ENCODE measurements around the gene FRMD4A.
A peak's percentile ranks its signal among the peaks of the same experiment; 100 is the strongest.

The FRMD4A gene

DNA sequence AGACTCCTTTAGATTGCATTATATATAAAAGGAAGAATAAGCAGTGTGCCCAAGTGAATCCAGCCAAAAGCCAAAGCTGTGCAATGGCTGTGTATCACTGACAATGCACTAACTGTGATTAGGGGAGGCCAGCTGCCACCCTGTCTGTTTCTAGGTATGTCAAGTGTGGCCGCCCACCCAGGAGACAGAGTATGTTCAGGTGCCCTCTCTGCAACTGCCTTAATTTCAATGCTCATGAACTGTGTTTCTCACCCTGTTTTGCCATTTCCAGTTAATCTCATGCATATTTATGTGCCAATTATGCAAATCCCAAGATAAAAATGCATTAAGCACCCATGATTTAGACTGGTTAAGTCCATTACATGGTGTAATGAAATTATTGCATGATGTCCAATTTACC lies 159.4 kb downstream of the FRMD4A start:
- no peak overlapping the region for H3K4me3 ChIP-seq (ENCODE audit: low read depth in 1 of 5, low read length in 5 of 5)
- no peaks in the 10 kb centered on the region for H3K9me3 ChIP-seq (ENCODE audit: control insufficient read depth in 5 of 5, low read length in 5 of 5)
- H3K36me3 ChIP-seq (ENCODE audit: control insufficient read depth in 5 of 5, insufficient read depth in 5 of 5, low read length in 5 of 5) = no peaks in the 10 kb centered on the region
- no peak overlapping the region for H3K9ac ChIP-seq (ENCODE audit: low read length in 5 of 5)
- peaks cover 5 to 44% (median 22%) of the 10 kb centered on the region in 5 donors for H3K27me3 ChIP-seq (ENCODE audit: control insufficient read depth in 5 of 5, insufficient read depth in 4 of 5, low read length in 5 of 5)
- H3K4me1 ChIP-seq (ENCODE audit: control insufficient read depth in 5 of 5, insufficient read depth in 5 of 5, low read length in 5 of 5) = peaks cover 3 to 15% (median 13%) of the 10 kb centered on the region in 5 donors
- H3K27ac ChIP-seq (ENCODE audit: low read depth, low read length) = no peak overlapping the region

DNA sequence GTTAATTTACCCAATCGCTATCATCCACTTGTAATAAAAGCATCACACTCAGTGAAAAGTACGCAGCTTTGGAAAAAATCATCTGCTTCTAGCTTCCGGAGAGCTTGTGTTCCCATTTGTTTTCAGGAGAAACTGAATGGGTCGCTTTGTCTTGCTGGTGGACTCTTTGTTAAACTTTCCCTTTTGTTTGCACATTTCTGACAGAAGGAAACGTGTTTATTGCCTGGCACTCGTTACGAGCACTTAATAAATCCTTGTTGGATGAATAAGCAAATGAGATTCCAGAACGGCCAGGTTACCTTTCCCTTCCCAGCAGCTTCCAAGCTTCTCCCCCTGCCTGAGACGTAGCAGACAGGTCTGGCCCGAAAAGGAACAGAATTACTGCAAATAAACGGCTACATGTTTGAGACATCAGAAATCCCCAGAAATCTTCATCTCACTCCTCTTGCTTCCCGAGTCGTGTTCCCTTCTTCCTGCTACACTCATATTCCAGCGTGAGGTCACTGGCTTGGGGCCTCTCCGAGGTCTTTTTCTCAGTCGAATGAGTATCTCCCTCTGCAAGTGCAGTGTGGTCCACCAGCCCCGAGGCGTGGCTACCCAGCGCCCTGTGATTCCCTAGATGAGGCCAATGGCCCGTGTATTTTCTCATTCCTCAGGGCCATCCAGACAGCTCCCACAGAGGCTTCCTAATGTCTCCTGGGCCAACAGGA lies 167.2 kb downstream of the FRMD4A start:
- Histone ChIP-seq H3K36me3 (ENCODE audit: control insufficient read depth in 5 of 5, insufficient read depth in 5 of 5, low read length in 5 of 5) (no peaks in the 10 kb centered on the region), H3K4me1 (ENCODE audit: control insufficient read depth in 5 of 5, insufficient read depth in 5 of 5, low read length in 5 of 5) (no peaks in the 10 kb centered on the region), H3K9me3 (ENCODE audit: control insufficient read depth in 5 of 5, low read length in 5 of 5) (no peaks in the 10 kb centered on the region), H3K27ac (ENCODE audit: low read depth, low read length) (no peak overlapping the region), H3K9ac (ENCODE audit: low read length in 5 of 5) (no peak overlapping the region), H3K4me3 (ENCODE audit: low read depth in 1 of 5, low read length in 5 of 5) (no peak overlapping the region), H3K27me3 (ENCODE audit: control insufficient read depth in 5 of 5, insufficient read depth in 4 of 5, low read length in 5 of 5) (peaks cover 0 to 15% (median 4%) of the 10 kb centered on the region in 5 donors)

DNA sequence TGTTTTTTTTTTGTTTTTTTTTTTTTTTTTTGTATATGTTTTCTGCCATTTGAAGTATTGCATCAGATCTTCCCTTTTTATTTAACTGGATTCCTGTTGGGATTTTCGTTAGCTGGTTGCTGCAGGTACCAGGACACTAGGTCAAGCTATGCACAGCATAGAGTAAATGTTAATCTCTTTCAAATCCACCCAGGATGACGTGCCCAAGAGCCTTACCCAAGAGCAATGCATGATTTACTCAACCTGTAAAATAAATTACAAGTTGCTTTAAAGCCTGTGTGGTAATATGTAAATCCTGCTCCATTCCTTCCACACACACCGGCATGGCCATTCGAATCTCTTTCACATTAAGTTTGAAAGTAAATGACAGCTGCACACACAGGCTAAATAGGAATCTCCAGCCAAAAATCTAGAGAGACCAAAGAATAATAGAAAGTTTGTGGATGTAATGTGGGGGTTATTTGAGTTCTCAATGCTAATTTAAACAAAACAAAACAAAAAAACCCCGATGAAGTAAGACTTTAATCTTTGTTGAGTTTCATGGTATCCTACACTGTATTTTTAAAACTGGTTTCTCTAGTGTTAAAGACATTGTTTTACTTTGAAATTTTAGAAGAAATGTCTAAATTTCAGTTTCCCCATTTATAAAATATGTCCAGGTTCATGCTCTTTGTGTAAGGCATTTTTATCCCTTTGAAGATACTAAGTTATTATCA lies 167.9 kb downstream of the FRMD4A start:
- peaks cover 0 to 14% (median 4%) of the 10 kb centered on the region in 5 donors for H3K27me3 ChIP-seq (ENCODE audit: control insufficient read depth in 5 of 5, insufficient read depth in 4 of 5, low read length in 5 of 5)
- H3K4me1 ChIP-seq (ENCODE audit: control insufficient read depth in 5 of 5, insufficient read depth in 5 of 5, low read length in 5 of 5) = no peaks in the 10 kb centered on the region
- H3K9me3 ChIP-seq (ENCODE audit: control insufficient read depth in 5 of 5, low read length in 5 of 5) = no peaks in the 10 kb centered on the region
- H3K4me3 ChIP-seq (ENCODE audit: low read depth in 1 of 5, low read length in 5 of 5) = no peak overlapping the region
- H3K27ac ChIP-seq (ENCODE audit: low read depth, low read length) = no peak overlapping the region
- no peak overlapping the region for H3K9ac ChIP-seq (ENCODE audit: low read length in 5 of 5)
- no peaks in the 10 kb centered on the region for H3K36me3 ChIP-seq (ENCODE audit: control insufficient read depth in 5 of 5, insufficient read depth in 5 of 5, low read length in 5 of 5)

DNA sequence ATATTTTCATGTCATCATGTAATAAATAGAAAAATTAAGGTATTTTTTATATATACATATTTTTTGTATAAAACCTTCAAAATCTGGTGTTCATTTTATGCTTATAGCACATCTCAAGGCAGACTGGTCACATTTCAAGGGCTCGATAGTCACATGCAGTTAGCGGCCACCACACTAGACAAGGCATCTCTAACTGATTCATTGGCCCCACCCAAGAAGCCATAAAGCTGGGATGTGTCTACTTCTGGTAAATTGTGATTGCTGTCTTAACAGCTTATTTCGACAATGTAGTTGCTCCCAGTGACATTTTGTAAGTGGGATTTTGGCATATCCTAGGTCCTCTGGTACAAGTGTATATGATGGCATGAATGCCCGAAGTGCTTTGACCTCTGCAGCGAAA lies 168.7 kb downstream of the FRMD4A start:
- Histone ChIP-seq H3K9ac (ENCODE audit: low read length in 5 of 5) (no peak overlapping the region), H3K27ac (ENCODE audit: low read depth, low read length) (no peak overlapping the region), H3K4me3 (ENCODE audit: low read depth in 1 of 5, low read length in 5 of 5) (no peak overlapping the region), H3K27me3 (ENCODE audit: control insufficient read depth in 5 of 5, insufficient read depth in 4 of 5, low read length in 5 of 5) (peaks cover 0 to 9% (median 7%) of the 10 kb centered on the region in 5 donors), H3K9me3 (ENCODE audit: control insufficient read depth in 5 of 5, low read length in 5 of 5) (no peaks in the 10 kb centered on the region), H3K4me1 (ENCODE audit: control insufficient read depth in 5 of 5, insufficient read depth in 5 of 5, low read length in 5 of 5) (no peaks in the 10 kb centered on the region), H3K36me3 (ENCODE audit: control insufficient read depth in 5 of 5, insufficient read depth in 5 of 5, low read length in 5 of 5) (no peaks in the 10 kb centered on the region)

DNA sequence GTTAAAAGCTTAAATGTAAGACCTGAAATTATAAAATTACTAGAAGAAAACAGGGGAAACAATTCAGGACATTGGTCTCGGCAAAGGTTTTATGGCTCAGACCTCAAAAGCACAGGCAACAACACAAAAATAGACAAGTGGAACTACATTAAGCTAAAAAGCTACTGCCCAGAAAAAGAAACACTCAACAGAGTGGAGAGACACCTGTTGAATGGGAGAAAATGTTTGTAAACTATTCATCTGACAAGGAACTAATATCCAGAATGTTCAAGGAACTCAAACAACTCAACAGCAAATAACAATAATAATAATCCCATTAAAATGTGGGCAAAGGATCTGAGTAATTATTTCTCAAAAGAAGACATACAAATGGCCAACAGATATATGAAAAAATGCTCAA lies 170.4 kb downstream of the FRMD4A start:
- Histone ChIP-seq H3K4me3 (ENCODE audit: low read depth in 1 of 5, low read length in 5 of 5) (no peak overlapping the region), H3K9ac (ENCODE audit: low read length in 5 of 5) (no peak overlapping the region), H3K9me3 (ENCODE audit: control insufficient read depth in 5 of 5, low read length in 5 of 5) (peaks cover 2 to 12% (median 8%) of the 10 kb centered on the region in 5 donors), H3K4me1 (ENCODE audit: control insufficient read depth in 5 of 5, insufficient read depth in 5 of 5, low read length in 5 of 5) (no peaks in the 10 kb centered on the region), H3K27me3 (ENCODE audit: control insufficient read depth in 5 of 5, insufficient read depth in 4 of 5, low read length in 5 of 5) (peaks cover 0 to 8% (median 6%) of the 10 kb centered on the region in 5 donors), H3K36me3 (ENCODE audit: control insufficient read depth in 5 of 5, insufficient read depth in 5 of 5, low read length in 5 of 5) (no peaks in the 10 kb centered on the region), H3K27ac (ENCODE audit: low read depth, low read length) (no peak overlapping the region)

DNA sequence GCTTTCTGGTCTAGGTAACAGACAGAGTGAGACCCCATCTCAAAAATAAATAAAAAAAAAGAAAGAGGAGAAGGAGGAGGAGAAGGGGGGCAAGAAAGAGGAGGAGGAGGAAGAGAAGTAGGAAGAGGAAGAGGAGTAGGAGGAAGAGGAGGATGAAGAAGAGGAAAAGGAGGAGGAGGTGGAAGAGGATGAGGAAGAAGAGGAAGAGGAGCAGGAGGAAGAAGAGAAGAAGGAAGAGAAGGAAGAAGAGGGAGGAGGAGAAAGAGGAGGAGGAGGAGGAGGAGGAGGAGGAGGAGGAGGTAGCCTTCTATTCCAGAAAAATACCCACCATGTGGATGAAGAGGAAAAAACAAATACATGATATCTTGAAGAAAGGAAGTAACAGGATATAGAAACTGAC lies 172.1 kb downstream of the FRMD4A start:
- no peak overlapping the region for H3K4me3 ChIP-seq (ENCODE audit: low read depth in 1 of 5, low read length in 5 of 5)
- H3K27ac ChIP-seq (ENCODE audit: low read depth, low read length) = no peak overlapping the region
- peaks cover 0 to 6% (median 2%) of the 10 kb centered on the region in 5 donors for H3K27me3 ChIP-seq (ENCODE audit: control insufficient read depth in 5 of 5, insufficient read depth in 4 of 5, low read length in 5 of 5)
- H3K36me3 ChIP-seq (ENCODE audit: control insufficient read depth in 5 of 5, insufficient read depth in 5 of 5, low read length in 5 of 5) = no peaks in the 10 kb centered on the region
- H3K4me1 ChIP-seq (ENCODE audit: control insufficient read depth in 5 of 5, insufficient read depth in 5 of 5, low read length in 5 of 5) = peaks cover 0 to 6% (median 0%) of the 10 kb centered on the region in 5 donors
- H3K9me3 ChIP-seq (ENCODE audit: control insufficient read depth in 5 of 5, low read length in 5 of 5) = peaks cover 5 to 12% (median 10%) of the 10 kb centered on the region in 5 donors
- H3K9ac ChIP-seq (ENCODE audit: low read length in 5 of 5) = no peak overlapping the region

DNA sequence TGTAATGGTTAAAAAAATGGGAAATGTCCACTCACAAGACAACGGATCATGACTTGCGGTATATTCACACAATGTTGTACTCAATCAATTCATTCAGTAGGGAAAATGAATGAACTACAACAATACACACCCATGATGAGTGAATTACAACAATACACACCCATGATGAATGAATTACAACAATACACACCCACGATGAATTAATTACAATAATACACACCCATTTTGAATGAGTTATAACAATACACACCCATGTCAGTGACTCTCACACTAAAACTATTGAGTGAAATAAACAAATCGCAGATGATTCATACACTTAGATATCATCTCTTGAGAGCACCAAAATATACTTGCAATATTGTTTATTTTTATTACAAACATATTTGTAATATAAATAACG lies 174.6 kb downstream of the FRMD4A start:
- H3K36me3 ChIP-seq (ENCODE audit: control insufficient read depth in 5 of 5, insufficient read depth in 5 of 5, low read length in 5 of 5) = no peaks in the 10 kb centered on the region
- peaks cover 0 to 9% (median 0%) of the 10 kb centered on the region in 5 donors for H3K4me1 ChIP-seq (ENCODE audit: control insufficient read depth in 5 of 5, insufficient read depth in 5 of 5, low read length in 5 of 5)
- no peak overlapping the region for H3K27ac ChIP-seq (ENCODE audit: low read depth, low read length)
- no peak overlapping the region for H3K4me3 ChIP-seq (ENCODE audit: low read depth in 1 of 5, low read length in 5 of 5)
- H3K27me3 ChIP-seq (ENCODE audit: control insufficient read depth in 5 of 5, insufficient read depth in 4 of 5, low read length in 5 of 5) = peaks cover 0 to 8% (median 2%) of the 10 kb centered on the region in 5 donors
- H3K9me3 ChIP-seq (ENCODE audit: control insufficient read depth in 5 of 5, low read length in 5 of 5) = peaks cover 5 to 12% (median 10%) of the 10 kb centered on the region in 5 donors
- H3K9ac ChIP-seq (ENCODE audit: low read length in 5 of 5) = no peak overlapping the region

DNA sequence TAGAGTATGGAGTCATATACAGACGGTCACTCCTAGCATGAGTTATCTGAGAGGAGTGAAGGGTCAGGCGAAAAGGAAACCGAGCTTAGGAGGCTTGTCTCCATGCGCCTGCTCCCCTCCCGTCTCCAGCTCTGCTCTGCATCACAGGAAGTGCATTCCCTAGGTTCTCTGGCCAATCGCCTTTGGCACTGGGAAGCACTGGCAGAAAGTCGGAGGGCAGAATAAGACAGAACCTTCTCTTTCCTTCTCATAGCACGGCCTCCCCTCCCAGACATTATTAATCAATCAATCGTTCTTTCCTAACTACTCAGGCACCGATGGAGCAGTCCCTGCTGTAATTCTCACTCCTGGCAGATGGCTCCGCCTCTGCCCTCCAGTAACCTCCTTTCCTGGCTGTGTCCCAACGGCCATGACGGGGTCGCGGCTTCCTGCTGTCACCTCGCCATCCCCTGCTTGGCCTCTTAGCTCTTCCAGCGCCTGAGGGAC lies 177.1 kb downstream of the FRMD4A start:
- Histone ChIP-seq H3K9ac (ENCODE audit: low read length in 5 of 5) (peak overlapping the region in 1 of 5 donors; percentile 24), H3K27ac (ENCODE audit: low read depth, low read length) (no peak overlapping the region), H3K4me1 (ENCODE audit: control insufficient read depth in 5 of 5, insufficient read depth in 5 of 5, low read length in 5 of 5) (peaks cover 0 to 9% (median 0%) of the 10 kb centered on the region in 5 donors), H3K9me3 (ENCODE audit: control insufficient read depth in 5 of 5, low read length in 5 of 5) (peaks cover 5 to 12% (median 10%) of the 10 kb centered on the region in 5 donors), H3K36me3 (ENCODE audit: control insufficient read depth in 5 of 5, insufficient read depth in 5 of 5, low read length in 5 of 5) (no peaks in the 10 kb centered on the region), H3K4me3 (ENCODE audit: low read depth in 1 of 5, low read length in 5 of 5) (peak overlapping the region in 4 of 5 donors; percentile 47 to 56 (median 52)), H3K27me3 (ENCODE audit: control insufficient read depth in 5 of 5, insufficient read depth in 4 of 5, low read length in 5 of 5) (peaks cover 0 to 8% (median 2%) of the 10 kb centered on the region in 5 donors)

DNA sequence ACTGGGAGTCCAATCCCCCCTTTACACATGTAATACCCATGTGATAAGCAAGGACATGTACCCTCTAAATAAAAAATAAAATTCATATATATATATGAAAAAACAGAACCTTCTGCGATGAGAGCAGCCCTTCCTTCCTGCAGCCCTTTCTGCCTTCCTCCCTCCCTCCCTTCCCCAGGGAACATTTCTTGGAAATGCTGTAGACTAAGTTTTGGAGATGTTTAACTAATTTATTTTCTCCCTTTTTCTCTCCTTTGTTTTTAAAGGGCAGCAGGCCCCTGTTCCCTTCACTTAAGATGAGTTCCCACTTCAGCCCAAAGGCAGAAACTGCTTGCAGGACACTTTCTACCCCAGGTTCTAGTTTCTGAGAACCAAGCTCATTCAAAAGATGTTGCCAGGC lies 179.2 kb downstream of the FRMD4A start:
- Histone ChIP-seq H3K9me3 (ENCODE audit: control insufficient read depth in 5 of 5, low read length in 5 of 5) (peaks cover 5 to 12% (median 10%) of the 10 kb centered on the region in 5 donors), H3K27ac (ENCODE audit: low read depth, low read length) (no peak overlapping the region), H3K27me3 (ENCODE audit: control insufficient read depth in 5 of 5, insufficient read depth in 4 of 5, low read length in 5 of 5) (peaks cover 0 to 4% (median 2%) of the 10 kb centered on the region in 5 donors), H3K4me1 (ENCODE audit: control insufficient read depth in 5 of 5, insufficient read depth in 5 of 5, low read length in 5 of 5) (peaks cover 0 to 9% (median 0%) of the 10 kb centered on the region in 5 donors), H3K36me3 (ENCODE audit: control insufficient read depth in 5 of 5, insufficient read depth in 5 of 5, low read length in 5 of 5) (no peaks in the 10 kb centered on the region), H3K9ac (ENCODE audit: low read length in 5 of 5) (no peak overlapping the region), H3K4me3 (ENCODE audit: low read depth in 1 of 5, low read length in 5 of 5) (no peak overlapping the region)

DNA sequence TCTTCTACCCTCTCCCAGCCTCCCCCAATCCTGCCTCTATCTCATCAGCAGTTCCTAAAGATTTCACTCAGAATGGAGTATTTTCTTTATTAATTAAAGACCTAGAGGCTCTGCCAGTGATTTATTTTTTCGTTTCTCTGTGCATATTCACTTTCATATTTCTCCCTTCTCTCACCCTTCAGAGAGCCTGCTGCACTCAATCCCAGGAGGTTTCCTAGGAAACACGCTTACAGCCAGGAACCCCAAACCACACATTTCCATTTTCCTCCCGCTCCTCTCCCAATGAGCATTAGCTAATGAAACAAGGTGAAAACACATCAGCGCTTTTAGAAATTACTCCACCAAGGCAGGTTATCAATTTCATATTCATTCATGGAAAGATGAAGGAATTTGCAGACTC lies 180.2 kb downstream of the FRMD4A start:
- peaks cover 1 to 6% (median 4%) of the 10 kb centered on the region in 5 donors for H3K9me3 ChIP-seq (ENCODE audit: control insufficient read depth in 5 of 5, low read length in 5 of 5)
- H3K27ac ChIP-seq (ENCODE audit: low read depth, low read length) = no peak overlapping the region
- peaks cover 0 to 4% (median 2%) of the 10 kb centered on the region in 5 donors for H3K27me3 ChIP-seq (ENCODE audit: control insufficient read depth in 5 of 5, insufficient read depth in 4 of 5, low read length in 5 of 5)
- no peaks in the 10 kb centered on the region for H3K36me3 ChIP-seq (ENCODE audit: control insufficient read depth in 5 of 5, insufficient read depth in 5 of 5, low read length in 5 of 5)
- H3K4me3 ChIP-seq (ENCODE audit: low read depth in 1 of 5, low read length in 5 of 5) = no peak overlapping the region
- no peak overlapping the region for H3K9ac ChIP-seq (ENCODE audit: low read length in 5 of 5)
- H3K4me1 ChIP-seq (ENCODE audit: control insufficient read depth in 5 of 5, insufficient read depth in 5 of 5, low read length in 5 of 5) = peaks cover 0 to 9% (median 0%) of the 10 kb centered on the region in 5 donors
